Measurements from ENCODE around the gene CYTH1.

- TF ChIP-seq EZH2phosphoT487 (IDR thresholded peaks at IDR 0.05; ENCODE audit: insufficient read depth, low read depth) = no peak
- no peak for TF ChIP-seq EZH2 (IDR thresholded peaks at IDR 0.05; ENCODE audit: insufficient read depth, poor library complexity, severe bottlenecking)
Observed at GRCh38 chr17:78707016-78707415, 75.1 kb downstream of the CYTH1 start.

All from GM23248 (cell line).